COR-L47 (cell line): Measurements from ENCODE around the gene ESYT1.

Experiments
- DNase-seq: peaks from one replicate; lab custom pipeline; 2025; lab: John Stamatoyannopoulos, UW

ESYT1 gene

GRCh38 chr12:56188778-56189098, 60.7 kb downstream of the ESYT1 start:
- no peak for DNase-seq

- DNase-seq: peak; percentile 84
These were observed 61.2 kb downstream of the ESYT1 start, which contains the start of gene SMARCC2 for GRCh38 chr12:56189099-56189917. Gene SMARCC2, minus strand, starts transcription at chr12:56189483. Its CDS starts 22 bp downstream, at chr12:56189461.

- peak; percentile 82 for DNase-seq
These were observed 62.0 kb downstream of the ESYT1 start for GRCh38 chr12:56189918-56190694.

- no peak for DNase-seq
These were observed 62.7 kb downstream of the ESYT1 start for GRCh38 chr12:56190695-56191155.

- DNase-seq: no peak
These were observed 64.5 kb downstream of the ESYT1 start for GRCh38 chr12:56192582-56192981.

- peak; percentile 85 for DNase-seq
These were observed 65.0 kb downstream of the ESYT1 start for GRCh38 chr12:56193025-56193578.
